Activated B cell treated with CpG ODN at 0.5 μM for 24 hours (primary cell): ENCODE measurements around the gene AGMO. TPM values are rescaled to one million over a fixed set of nuclear protein-coding genes. Genes with fewer than 3 reads are reported as not detected.

Source experiments
- ATAC-seq: fragments of 200-7000 bp; cut with Tn5 transposase; one replicate; pipeline ENCODE4 v1.10.0; 2021; ENCODE audit warnings: low read depth, mild to moderate bottlenecking, moderate library complexity
- CTCF ChIA-PET: fragments of 350-600 bp; sonication (Branson Sonifier 250); formaldehyde crosslinking; loops from one replicate; lab custom pipeline; 2021; ENCODE audit warnings: antibody characterized with exemption; lab: Charles Lee
- POLR2A ChIA-PET: fragments of 350-600 bp; sonication (Branson Sonifier 250); formaldehyde crosslinking; loops from one replicate; lab custom pipeline; 2021; ENCODE audit warnings: antibody characterized with exemption; lab: Charles Lee
- DNase-seq: peaks from one replicate; pipeline ENCODE4 v3.0.0; 2022
- H3K27ac Mint-ChIP-seq: one replicate; pipeline ENCODE4 v1.8.0; 2020; ENCODE audit warnings: mixed read lengths
- H3K27me3 Mint-ChIP-seq: one replicate; pipeline ENCODE4 v1.8.0; 2021; ENCODE audit warnings: mixed read lengths
- H3K36me3 Mint-ChIP-seq: one replicate; pipeline ENCODE4 v1.8.0; 2021; ENCODE audit warnings: low read depth, mixed read lengths
- H3K4me1 Mint-ChIP-seq: one replicate; pipeline ENCODE4 v1.8.0; 2021; ENCODE audit warnings: mixed read lengths
- H3K4me3 Mint-ChIP-seq: one replicate; pipeline ENCODE4 v1.8.0; 2020; ENCODE audit warnings: mild to moderate bottlenecking, mixed read lengths
- H3K9me3 Mint-ChIP-seq: one replicate; pipeline ENCODE4 v1.8.0; 2020; ENCODE audit warnings: mixed read lengths
- intact Hi-C: fragments of 100-400 bp; cut with micrococcal nuclease; formaldehyde crosslinking; loops from one replicate; pipeline ENCODE4 v1.15.1; 2024
- total RNA-seq: library from RNA; stranded (reverse); gene quantifications from 2 replicates; pipeline ENCODE4 v1.2.3, GENCODE V29; 2022
- TF ChIP-seq, protein P1 (sequence below): fragments of 200-600 bp; IDR thresholded peaks from one replicate; pipeline ENCODE4 v1.8.0; 2022; ENCODE audit warnings: antibody characterized with exemption, mild to moderate bottlenecking

AGMO gene
- total RNA-seq, 1 donor from 2014 or later: not detected

DNA sequence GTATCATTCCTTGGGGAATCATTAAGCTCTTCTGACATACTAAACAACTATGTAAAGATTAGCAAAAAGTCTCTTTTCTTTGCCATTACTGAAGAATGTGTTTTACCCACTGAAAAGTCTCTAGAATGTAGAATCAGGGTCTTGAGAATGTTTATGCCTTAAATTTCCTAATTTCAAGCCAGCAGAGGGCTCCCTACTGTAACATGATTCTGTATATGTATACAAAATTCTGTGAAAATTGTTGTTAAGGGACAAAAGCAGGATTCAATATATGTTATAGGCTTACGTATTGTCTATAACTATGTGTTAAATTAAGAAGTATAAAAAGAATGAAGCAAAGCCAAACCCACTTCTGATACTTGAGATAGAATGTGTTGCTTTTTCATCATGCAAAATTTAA, 362.3 kb downstream of the AGMO start:
- DNase-seq (no peak), ATAC-seq (no peak)
- ChIA-PET POLR2A (no interaction called here), CTCF (no interaction called here)
- Mint-ChIP-seq H3K4me3 (no peak overlapping the region), H3K4me1 (no peaks in the 10 kb centered on the region), H3K27me3 (no peaks in the 10 kb centered on the region), H3K36me3 (no peaks in the 10 kb centered on the region), H3K27ac (no peak overlapping the region), H3K9me3 (peaks cover 5% of the 10 kb centered on the region)
- intact Hi-C loops: loop anchor here (1.0 to 10.0 kb wide), 2 partner anchors 872 to 1365 kb away; no protein-coding TSS in a partner anchor
- TF ChIP-seq, protein P1, sequence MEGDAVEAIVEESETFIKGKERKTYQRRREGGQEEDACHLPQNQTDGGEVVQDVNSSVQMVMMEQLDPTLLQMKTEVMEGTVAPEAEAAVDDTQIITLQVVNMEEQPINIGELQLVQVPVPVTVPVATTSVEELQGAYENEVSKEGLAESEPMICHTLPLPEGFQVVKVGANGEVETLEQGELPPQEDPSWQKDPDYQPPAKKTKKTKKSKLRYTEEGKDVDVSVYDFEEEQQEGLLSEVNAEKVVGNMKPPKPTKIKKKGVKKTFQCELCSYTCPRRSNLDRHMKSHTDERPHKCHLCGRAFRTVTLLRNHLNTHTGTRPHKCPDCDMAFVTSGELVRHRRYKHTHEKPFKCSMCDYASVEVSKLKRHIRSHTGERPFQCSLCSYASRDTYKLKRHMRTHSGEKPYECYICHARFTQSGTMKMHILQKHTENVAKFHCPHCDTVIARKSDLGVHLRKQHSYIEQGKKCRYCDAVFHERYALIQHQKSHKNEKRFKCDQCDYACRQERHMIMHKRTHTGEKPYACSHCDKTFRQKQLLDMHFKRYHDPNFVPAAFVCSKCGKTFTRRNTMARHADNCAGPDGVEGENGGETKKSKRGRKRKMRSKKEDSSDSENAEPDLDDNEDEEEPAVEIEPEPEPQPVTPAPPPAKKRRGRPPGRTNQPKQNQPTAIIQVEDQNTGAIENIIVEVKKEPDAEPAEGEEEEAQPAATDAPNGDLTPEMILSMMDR: no peak

DNA sequence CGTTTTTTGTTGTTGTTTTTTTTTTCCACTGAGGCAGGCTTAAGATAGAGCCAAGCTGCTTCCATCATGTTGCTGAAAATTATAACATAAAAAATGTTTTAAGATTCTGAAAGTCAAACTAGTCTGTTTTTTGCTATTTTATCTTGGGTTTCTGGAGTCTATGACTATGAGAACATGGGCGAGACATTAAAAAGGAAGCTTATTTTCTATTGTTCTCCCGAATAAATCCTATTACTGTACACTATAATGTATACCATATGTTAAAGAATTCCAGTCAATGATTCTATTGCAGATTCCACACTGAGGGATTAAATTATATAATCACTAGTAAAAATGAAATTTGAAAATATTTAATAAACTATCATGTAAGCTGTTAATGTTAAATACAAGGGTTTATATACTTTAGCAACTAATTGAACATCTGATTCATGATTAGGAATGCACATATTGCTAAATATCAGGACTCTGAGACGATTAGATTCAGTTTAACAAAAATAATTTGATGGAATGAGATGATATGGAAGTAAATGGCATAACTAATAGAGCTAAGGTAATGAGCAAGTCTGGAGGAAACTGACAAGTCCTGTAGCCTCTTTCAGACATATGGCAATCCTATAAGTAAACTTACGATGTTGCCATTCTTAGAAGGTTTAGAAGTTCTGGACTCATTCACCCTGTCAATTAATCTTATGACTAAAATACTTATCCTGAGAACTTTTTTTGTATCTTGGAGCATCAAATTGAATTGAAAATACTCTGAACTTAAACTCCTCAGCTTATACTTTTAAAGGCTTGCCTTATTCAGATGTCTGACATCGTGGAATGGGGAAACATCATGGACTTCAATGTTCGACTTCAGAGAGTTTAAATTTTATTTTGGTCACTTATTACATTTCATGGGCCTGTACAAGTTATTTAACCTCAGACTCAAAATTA, 364.5 kb downstream of the AGMO start:
- H3K4me1 Mint-ChIP-seq: no peaks in the 10 kb centered on the region
- H3K36me3 Mint-ChIP-seq: no peaks in the 10 kb centered on the region
- TF ChIP-seq, protein P1: no peak
- CTCF ChIA-PET: no interaction called here
- H3K27me3 Mint-ChIP-seq: no peaks in the 10 kb centered on the region
- H3K27ac Mint-ChIP-seq: no peak overlapping the region
- intact Hi-C loops: loop anchor here (10.0 kb wide), 1 partner anchor 1367 kb away; no protein-coding TSS in a partner anchor
- ATAC-seq: no peak
- peaks cover 5% of the 10 kb centered on the region for H3K9me3 Mint-ChIP-seq
- POLR2A ChIA-PET: no interaction called here
- DNase-seq: no peak
- no peak overlapping the region for H3K4me3 Mint-ChIP-seq

DNA sequence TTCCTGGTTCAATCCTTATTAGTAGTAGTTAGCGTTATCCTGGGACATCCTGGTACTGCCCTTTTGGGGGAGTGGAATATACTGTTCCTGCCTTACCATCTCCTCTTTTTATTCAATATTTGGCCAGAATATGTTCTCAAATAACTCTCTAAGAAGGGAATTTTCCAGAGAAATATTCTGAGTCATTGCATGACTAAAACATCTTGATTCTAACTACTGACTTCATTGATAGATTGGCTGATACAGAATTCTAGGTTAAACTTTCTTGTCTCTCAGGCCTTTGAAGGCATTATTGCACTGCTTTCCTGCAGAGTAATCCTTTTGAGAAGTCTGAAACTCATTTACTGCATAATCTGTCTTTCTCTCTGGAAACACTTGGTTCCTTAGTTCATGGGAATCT, 383.8 kb downstream of the AGMO start:
- DNase-seq (no peak), ATAC-seq (no peak)
- H3K4me1 Mint-ChIP-seq: no peaks in the 10 kb centered on the region
- TF ChIP-seq, protein P1: no peak
- ChIA-PET CTCF (no interaction called here), POLR2A (no interaction called here)
- no peaks in the 10 kb centered on the region for H3K36me3 Mint-ChIP-seq
- no peaks in the 10 kb centered on the region for H3K27me3 Mint-ChIP-seq
- peaks cover 7% of the 10 kb centered on the region for H3K9me3 Mint-ChIP-seq
- intact Hi-C loops: no loop called here
- H3K27ac Mint-ChIP-seq: no peak overlapping the region
- H3K4me3 Mint-ChIP-seq: no peak overlapping the region

DNA sequence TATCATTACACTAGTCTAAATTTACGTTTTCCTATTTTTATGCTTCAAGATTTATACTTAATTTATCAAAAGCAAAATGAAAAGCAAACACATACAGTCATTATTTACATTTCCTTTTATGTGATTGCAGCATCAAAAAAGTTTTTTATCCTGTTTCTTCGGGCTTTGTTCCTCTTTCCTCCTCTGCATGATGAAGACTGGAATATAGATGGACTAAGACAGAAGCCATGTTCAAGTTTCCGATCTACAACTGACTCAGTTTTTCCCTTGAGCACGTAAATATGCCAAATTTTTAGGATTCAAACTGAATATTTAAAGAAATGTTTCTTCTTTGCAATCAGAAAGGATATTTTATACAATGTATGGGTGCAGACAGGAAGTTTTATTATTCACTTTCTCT, 385.7 kb downstream of the AGMO start:
- Mint-ChIP-seq H3K27ac (no peak overlapping the region), H3K27me3 (no peaks in the 10 kb centered on the region), H3K4me1 (no peaks in the 10 kb centered on the region), H3K4me3 (no peak overlapping the region), H3K36me3 (no peaks in the 10 kb centered on the region), H3K9me3 (peaks cover 2% of the 10 kb centered on the region)
- ChIA-PET POLR2A (no interaction called here), CTCF (no interaction called here)
- DNase-seq (no peak), ATAC-seq (no peak)
- intact Hi-C loops: no loop called here
- TF ChIP-seq, protein P1: no peak

DNA sequence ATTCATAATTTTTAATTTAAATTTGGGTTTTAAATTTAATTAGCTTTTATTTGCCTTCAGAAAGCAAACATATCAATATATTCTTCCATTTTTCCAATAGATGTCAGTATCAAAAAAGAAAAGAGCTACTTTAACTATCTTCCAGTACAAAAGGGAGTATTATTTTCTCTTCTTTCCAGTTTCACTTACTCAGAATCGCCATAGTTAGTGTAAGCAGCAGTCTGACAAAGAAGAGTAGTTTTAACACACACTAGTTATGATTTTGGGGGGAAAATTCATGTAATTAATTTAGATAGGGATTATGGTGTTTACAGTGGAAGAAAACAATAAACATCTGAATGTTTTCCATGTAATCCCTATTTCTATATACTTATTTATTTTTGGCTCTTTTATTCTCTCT, 386.7 kb downstream of the AGMO start:
- Mint-ChIP-seq H3K27ac (no peak overlapping the region), H3K4me1 (no peaks in the 10 kb centered on the region), H3K9me3 (peaks cover 2% of the 10 kb centered on the region), H3K36me3 (no peaks in the 10 kb centered on the region), H3K4me3 (no peak overlapping the region), H3K27me3 (no peaks in the 10 kb centered on the region)
- POLR2A ChIA-PET: no interaction called here
- ATAC-seq (no peak), DNase-seq (no peak)
- intact Hi-C loops: no loop called here
- CTCF ChIA-PET: no interaction called here
- TF ChIP-seq, protein P1: no peak
